Measurements from ENCODE around the gene SMDT1. TPM values are rescaled to one million over a fixed set of nuclear protein-coding genes. Genes with fewer than 3 reads are reported as not detected.
A peak's percentile ranks its signal among the peaks of the same experiment; 100 is the strongest.

Gene SMDT1
- 10 to 100 TPM; 58.0 to 63.4 TPM for total RNA-seq

- no peaks in the 10 kb centered on the region for H3K27me3 Mint-ChIP-seq
- peaks cover 21% of the 10 kb centered on the region for H3K36me3 Mint-ChIP-seq
- no peaks in the 10 kb centered on the region for H3K9me3 Mint-ChIP-seq
- H3K4me3 Mint-ChIP-seq, result peak within 1 kb of the TSS; percentile 97
- peak; percentile 98 for DNase-seq
- H3K27ac Mint-ChIP-seq, result peak within 1 kb of the TSS; percentile 96
- peaks cover 23% of the 10 kb centered on the region for H3K4me1 Mint-ChIP-seq
Measured at GRCh38 chr22:42079319-42080251, at the start of gene SMDT1. Gene SMDT1 (plus strand): TSS chr22:42079700. CDS start chr22:42079769, 69 bp downstream.

- H3K4me3 Mint-ChIP-seq, result no peak overlapping the region
- H3K27me3 Mint-ChIP-seq, result no peaks in the 10 kb centered on the region
- peaks cover 16% of the 10 kb centered on the region for H3K4me1 Mint-ChIP-seq
- peaks cover 14% of the 10 kb centered on the region for H3K9me3 Mint-ChIP-seq
- no peak for DNase-seq
- no peak overlapping the region for H3K27ac Mint-ChIP-seq
- H3K36me3 Mint-ChIP-seq, result peaks cover 10% of the 10 kb centered on the region
Measured at GRCh38 chr22:42033263-42034181, 46.0 kb upstream of the SMDT1 start.

GRCh38 chr22:42035256-42035655, 44.2 kb upstream of the SMDT1 start:
- H3K36me3 Mint-ChIP-seq, result peaks cover 10% of the 10 kb centered on the region
- DNase-seq, result no peak
- no peaks in the 10 kb centered on the region for H3K27me3 Mint-ChIP-seq
- no peak overlapping the region for H3K27ac Mint-ChIP-seq
- H3K4me1 Mint-ChIP-seq, result peaks cover 15% of the 10 kb centered on the region
- H3K9me3 Mint-ChIP-seq, result peaks cover 14% of the 10 kb centered on the region
- no peak overlapping the region for H3K4me3 Mint-ChIP-seq

- no peak overlapping the region for H3K27ac Mint-ChIP-seq
- H3K4me1 Mint-ChIP-seq, result no peaks in the 10 kb centered on the region
- H3K27me3 Mint-ChIP-seq, result no peaks in the 10 kb centered on the region
- H3K4me3 Mint-ChIP-seq, result no peak overlapping the region
- no peak for DNase-seq
- peaks cover 19% of the 10 kb centered on the region for H3K9me3 Mint-ChIP-seq
- H3K36me3 Mint-ChIP-seq, result peaks cover 18% of the 10 kb centered on the region
Measured at GRCh38 chr22:42039271-42039670, 40.2 kb upstream of the SMDT1 start.

GRCh38 chr22:42041784-42042183, 37.7 kb upstream of the SMDT1 start:
- H3K9me3 Mint-ChIP-seq, result peaks cover 16% of the 10 kb centered on the region
- H3K4me3 Mint-ChIP-seq, result no peak overlapping the region
- DNase-seq, result no peak
- H3K27ac Mint-ChIP-seq, result no peak overlapping the region
- no peaks in the 10 kb centered on the region for H3K4me1 Mint-ChIP-seq
- peaks cover 17% of the 10 kb centered on the region for H3K36me3 Mint-ChIP-seq
- no peaks in the 10 kb centered on the region for H3K27me3 Mint-ChIP-seq

- H3K27me3 Mint-ChIP-seq, result no peaks in the 10 kb centered on the region
- DNase-seq, result no peak
- H3K9me3 Mint-ChIP-seq, result peaks cover 2% of the 10 kb centered on the region
- H3K27ac Mint-ChIP-seq, result no peak overlapping the region
- no peaks in the 10 kb centered on the region for H3K4me1 Mint-ChIP-seq
- H3K36me3 Mint-ChIP-seq, result no peaks in the 10 kb centered on the region
- no peak overlapping the region for H3K4me3 Mint-ChIP-seq
Measured at GRCh38 chr22:42050641-42051180, 28.8 kb upstream of the SMDT1 start.

- no peaks in the 10 kb centered on the region for H3K27me3 Mint-ChIP-seq
- no peak overlapping the region for H3K4me3 Mint-ChIP-seq
- H3K27ac Mint-ChIP-seq, result no peak overlapping the region
- H3K36me3 Mint-ChIP-seq, result peaks cover 14% of the 10 kb centered on the region
- DNase-seq, result no peak
- H3K4me1 Mint-ChIP-seq, result no peaks in the 10 kb centered on the region
- peaks cover 16% of the 10 kb centered on the region for H3K9me3 Mint-ChIP-seq
Measured at GRCh38 chr22:42052765-42053164, 26.7 kb upstream of the SMDT1 start.

GRCh38 chr22:42056757-42057511, 22.6 kb upstream of the SMDT1 start:
- no peak overlapping the region for H3K4me3 Mint-ChIP-seq
- no peak for DNase-seq
- no peaks in the 10 kb centered on the region for H3K4me1 Mint-ChIP-seq
- peaks cover 22% of the 10 kb centered on the region for H3K9me3 Mint-ChIP-seq
- H3K36me3 Mint-ChIP-seq, result peaks cover 40% of the 10 kb centered on the region
- no peaks in the 10 kb centered on the region for H3K27me3 Mint-ChIP-seq
- H3K27ac Mint-ChIP-seq, result no peak overlapping the region

- Mint-ChIP-seq H3K27ac (no peak overlapping the region), H3K4me3 (no peak overlapping the region), H3K4me1 (no peaks in the 10 kb centered on the region), H3K36me3 (peaks cover 48% of the 10 kb centered on the region), H3K27me3 (no peaks in the 10 kb centered on the region), H3K9me3 (peaks cover 22% of the 10 kb centered on the region)
- DNase-seq, result no peak
Measured at GRCh38 chr22:42060489-42060888, 19.0 kb upstream of the SMDT1 start.

GRCh38 chr22:42061041-42061440, 18.5 kb upstream of the SMDT1 start:
- H3K36me3 Mint-ChIP-seq, result peaks cover 48% of the 10 kb centered on the region
- no peak for DNase-seq
- no peaks in the 10 kb centered on the region for H3K4me1 Mint-ChIP-seq
- H3K27ac Mint-ChIP-seq, result no peak overlapping the region
- no peak overlapping the region for H3K4me3 Mint-ChIP-seq
- no peaks in the 10 kb centered on the region for H3K27me3 Mint-ChIP-seq
- H3K9me3 Mint-ChIP-seq, result peaks cover 18% of the 10 kb centered on the region

GRCh38 chr22:42062506-42063170, 16.9 kb upstream of the SMDT1 start:
- no peak overlapping the region for H3K4me3 Mint-ChIP-seq
- H3K4me1 Mint-ChIP-seq, result no peaks in the 10 kb centered on the region
- H3K36me3 Mint-ChIP-seq, result peaks cover 34% of the 10 kb centered on the region
- peaks cover 6% of the 10 kb centered on the region for H3K9me3 Mint-ChIP-seq
- DNase-seq, result no peak
- no peak overlapping the region for H3K27ac Mint-ChIP-seq
- H3K27me3 Mint-ChIP-seq, result no peaks in the 10 kb centered on the region

- Mint-ChIP-seq H3K27me3 (no peaks in the 10 kb centered on the region), H3K9me3 (no peaks in the 10 kb centered on the region), H3K36me3 (peaks cover 19% of the 10 kb centered on the region), H3K27ac (no peak overlapping the region), H3K4me3 (no peak overlapping the region), H3K4me1 (peaks cover 2% of the 10 kb centered on the region)
- no peak for DNase-seq
Measured at GRCh38 chr22:42064629-42065028, 14.9 kb upstream of the SMDT1 start.

GRCh38 chr22:42065438-42066125, 13.9 kb upstream of the SMDT1 start:
- Mint-ChIP-seq H3K27ac (no peak overlapping the region), H3K9me3 (no peaks in the 10 kb centered on the region), H3K4me3 (no peak overlapping the region), H3K27me3 (no peaks in the 10 kb centered on the region), H3K4me1 (peaks cover 10% of the 10 kb centered on the region), H3K36me3 (peaks cover 15% of the 10 kb centered on the region)
- no peak for DNase-seq

Data from activated naive CD8-positive, alpha-beta T cell treated with anti-CD3 and anti-CD28 coated beads for 36 hours (primary cell).